DOHH2 (cell line): Measurements from ENCODE around the gene ALX3.

Experiments
- H3F3A ChIP-seq: fragments of 200-600 bp; sonication (generic), shearing (Covaris generic); 2 replicates; pipeline ENCODE4 v1.6.0; 2016; ENCODE audit warnings: antibody characterized with exemption, mild to moderate bottlenecking; ENCODE audit not compliant: control insufficient read depth, insufficient read depth
- H3K27ac ChIP-seq: fragments of 200-600 bp; sonication (generic); 2 replicates; pipeline ENCODE4 v1.5.1; 2014; ENCODE audit warnings: low read depth, mild to moderate bottlenecking, low read length, moderate library complexity
- H3K27me3 ChIP-seq: fragments of 200-600 bp; sonication (generic); 2 replicates; pipeline ENCODE4 v1.6.1; 2014; ENCODE audit warnings: mild to moderate bottlenecking, low read length, mixed read lengths; ENCODE audit not compliant: control insufficient read depth
- H3K36me3 ChIP-seq: fragments of 200-600 bp; sonication (generic); 2 replicates; pipeline ENCODE4 v1.6.1; 2014; ENCODE audit warnings: mild to moderate bottlenecking, low read length, moderate library complexity, mixed read lengths; ENCODE audit not compliant: control insufficient read depth
- H3K4me1 ChIP-seq: fragments of 200-600 bp; sonication (generic); 2 replicates; pipeline ENCODE4 v1.6.1; 2014; ENCODE audit warnings: mild to moderate bottlenecking, low read length, mixed read lengths; ENCODE audit not compliant: control insufficient read depth
- H3K4me2 ChIP-seq: fragments of 200-600 bp; sonication (generic); 2 replicates; pipeline ENCODE4 v1.6.0; 2014; ENCODE audit warnings: mild to moderate bottlenecking, low read length, moderate library complexity
- H3K4me3 ChIP-seq: fragments of 200-600 bp; sonication (generic); 2 replicates; pipeline ENCODE4 v1.5.1; 2014; ENCODE audit warnings: mild to moderate bottlenecking, low read length, mixed read lengths
- H3K79me2 ChIP-seq: fragments of 200-600 bp; sonication (generic); 2 replicates; pipeline ENCODE4 v1.6.1; 2014; ENCODE audit warnings: mild to moderate bottlenecking, low read length, mixed read lengths; ENCODE audit not compliant: control insufficient read depth
- H3K9me2 ChIP-seq: fragments of 200-600 bp; sonication (generic); replicated peaks from 2 replicates; pipeline ENCODE4 v1.6.1; 2014; ENCODE audit warnings: mild to moderate bottlenecking, low read length, mixed read lengths; ENCODE audit not compliant: control insufficient read depth
- H3K9me3 ChIP-seq: fragments of 200-600 bp; sonication (generic); 2 replicates; pipeline ENCODE4 v1.6.1; 2014; ENCODE audit warnings: antibody characterized with exemption, low read length, mixed read lengths; ENCODE audit not compliant: control insufficient read depth, insufficient read depth
- H4K20me1 ChIP-seq: fragments of 200-600 bp; sonication (generic); 2 replicates; pipeline ENCODE4 v1.6.0; 2014; ENCODE audit warnings: low read depth, mild to moderate bottlenecking, antibody characterized with exemption, low read length, moderate library complexity; ENCODE audit not compliant: control insufficient read depth, insufficient read depth
- EZH2phosphoT487 ChIP-seq: fragments of 200-600 bp; sonication (generic); IDR thresholded peaks from 2 replicates; pipeline ENCODE4 v1.6.1; 2017; ENCODE audit warnings: borderline replicate concordance, mild to moderate bottlenecking, antibody characterized with exemption, low read length, moderate library complexity, mixed read lengths
- TF ChIP-seq, protein P1 (sequence below): fragments of 200-600 bp; sonication (generic); IDR thresholded peaks from one replicate; pipeline ENCODE4 v1.5.1; 2014; ENCODE audit warnings: antibody characterized with exemption, mild to moderate bottlenecking, low read depth, low read length; ENCODE audit not compliant: poor library complexity, severe bottlenecking

The ALX3 gene

GRCh38 chr1:110084227-110085078, 14.0 kb upstream of the ALX3 start:
- Histone ChIP-seq H3K27me3 (peaks cover 54% of the 10 kb centered on the region), H3K79me2 (no peaks in the 10 kb centered on the region), H3K9me2 (no peaks in the 10 kb centered on the region), H3K9me3 (no peaks in the 10 kb centered on the region), H3K4me2 (peak overlapping the region; percentile 24; the same call in 1 of the 2 replicates), H4K20me1 (0 out of 2 replicates have a peak, but pooled peaks cover 7% of the 10 kb centered on the region), H3K4me3 (no peak overlapping the region), H3K27ac (no peak overlapping the region), H3K36me3 (no peaks in the 10 kb centered on the region), H3K4me1 (no peaks in the 10 kb centered on the region), H3F3A (no peaks in the 10 kb centered on the region)
- TF ChIP-seq EZH2phosphoT487 = no peak
- TF ChIP-seq, protein P1, sequence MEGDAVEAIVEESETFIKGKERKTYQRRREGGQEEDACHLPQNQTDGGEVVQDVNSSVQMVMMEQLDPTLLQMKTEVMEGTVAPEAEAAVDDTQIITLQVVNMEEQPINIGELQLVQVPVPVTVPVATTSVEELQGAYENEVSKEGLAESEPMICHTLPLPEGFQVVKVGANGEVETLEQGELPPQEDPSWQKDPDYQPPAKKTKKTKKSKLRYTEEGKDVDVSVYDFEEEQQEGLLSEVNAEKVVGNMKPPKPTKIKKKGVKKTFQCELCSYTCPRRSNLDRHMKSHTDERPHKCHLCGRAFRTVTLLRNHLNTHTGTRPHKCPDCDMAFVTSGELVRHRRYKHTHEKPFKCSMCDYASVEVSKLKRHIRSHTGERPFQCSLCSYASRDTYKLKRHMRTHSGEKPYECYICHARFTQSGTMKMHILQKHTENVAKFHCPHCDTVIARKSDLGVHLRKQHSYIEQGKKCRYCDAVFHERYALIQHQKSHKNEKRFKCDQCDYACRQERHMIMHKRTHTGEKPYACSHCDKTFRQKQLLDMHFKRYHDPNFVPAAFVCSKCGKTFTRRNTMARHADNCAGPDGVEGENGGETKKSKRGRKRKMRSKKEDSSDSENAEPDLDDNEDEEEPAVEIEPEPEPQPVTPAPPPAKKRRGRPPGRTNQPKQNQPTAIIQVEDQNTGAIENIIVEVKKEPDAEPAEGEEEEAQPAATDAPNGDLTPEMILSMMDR = no peak

- no peak overlapping the region for H3K4me2 ChIP-seq
- no peak overlapping the region for H3K4me3 ChIP-seq
Observed at GRCh38 chr1:110083866-110084226, 13.4 kb upstream of the ALX3 start.

GRCh38 chr1:110083061-110083865, 12.8 kb upstream of the ALX3 start:
- Histone ChIP-seq H3F3A (no peaks in the 10 kb centered on the region), H3K79me2 (no peaks in the 10 kb centered on the region), H3K9me3 (no peaks in the 10 kb centered on the region), H3K9me2 (no peaks in the 10 kb centered on the region), H3K27ac (no peak overlapping the region), H4K20me1 (0 out of 2 replicates have a peak, but pooled peaks cover 3% of the 10 kb centered on the region), H3K27me3 (peaks cover 54% of the 10 kb centered on the region), H3K36me3 (no peaks in the 10 kb centered on the region), H3K4me3 (no peak overlapping the region), H3K4me2 (no peak overlapping the region), H3K4me1 (no peaks in the 10 kb centered on the region)
- peak; percentile 33; the same call in 1 of the 2 replicates for TF ChIP-seq EZH2phosphoT487
- TF ChIP-seq, protein P1 = no peak

More at GRCh38 chr1:110083866-110084226, 13.4 kb upstream of the ALX3 start:
- no peaks in the 10 kb centered on the region for H3K9me3 ChIP-seq
- H3K27me3 ChIP-seq = peaks cover 54% of the 10 kb centered on the region
- H3K36me3 ChIP-seq = no peaks in the 10 kb centered on the region
- H4K20me1 ChIP-seq = 0 out of 2 replicates have a peak, but pooled peaks cover 7% of the 10 kb centered on the region
- no peaks in the 10 kb centered on the region for H3K9me2 ChIP-seq
- H3K27ac ChIP-seq = no peak overlapping the region
- no peaks in the 10 kb centered on the region for H3F3A ChIP-seq
- no peaks in the 10 kb centered on the region for H3K79me2 ChIP-seq
- TF ChIP-seq, protein P1 = no peak
- no peak; the same call in 1 of the 2 replicates for TF ChIP-seq EZH2phosphoT487
- H3K4me1 ChIP-seq = no peaks in the 10 kb centered on the region
